Measurements from ENCODE around the gene PABPN1L. TPM values are rescaled to one million over a fixed set of nuclear protein-coding genes. Genes with fewer than 3 reads are reported as not detected.

PABPN1L gene
- polyA plus RNA-seq, 2 donors: 0.04 to 0.14 TPM

- no peak overlapping the region for H3K4me3 ChIP-seq (ENCODE audit: low read depth in 1 of 2, low read length in 2 of 2)
- H3K4me1 ChIP-seq (ENCODE audit: control insufficient read depth in 2 of 2, insufficient read depth in 2 of 2, low read length in 1 of 2): no peaks in the 10 kb centered on the region
- H3K9me3 ChIP-seq (ENCODE audit: control insufficient read depth in 2 of 2, insufficient read depth in 1 of 2, low read depth in 1 of 2, low read length in 1 of 2): no peaks in the 10 kb centered on the region
- no peaks in the 10 kb centered on the region for H3K36me3 ChIP-seq (ENCODE audit: control insufficient read depth in 2 of 2, insufficient read depth in 2 of 2, low read length in 1 of 2)
- WGBS, 2 donors: 68 to 73% methylated on average over 18 to 21 of the region's 21 CpGs
- no peak overlapping the region for H3K27ac ChIP-seq (ENCODE audit: low read depth in 2 of 2, low read length in 1 of 2)
- H3K27me3 ChIP-seq (ENCODE audit: control insufficient read depth in 1 of 2, insufficient read depth in 2 of 2, low read length in 2 of 2): no peaks in the 10 kb centered on the region
These were observed 5.4 kb upstream of the PABPN1L start for GRCh38 chr16:88871730-88872416.

- WGBS, 2 donors: 16 to 47% methylated on average over 8 of the region's 8 CpGs
These were observed 4.9 kb upstream of the PABPN1L start for GRCh38 chr16:88871349-88871702.

GRCh38 chr16:88870608-88871348, 4.3 kb upstream of the PABPN1L start:
- no peaks in the 10 kb centered on the region for H3K27me3 ChIP-seq (ENCODE audit: control insufficient read depth in 1 of 2, insufficient read depth in 2 of 2, low read length in 2 of 2)
- H3K4me3 ChIP-seq (ENCODE audit: low read depth in 1 of 2, low read length in 2 of 2): no peak overlapping the region
- no peaks in the 10 kb centered on the region for H3K9me3 ChIP-seq (ENCODE audit: control insufficient read depth in 2 of 2, insufficient read depth in 1 of 2, low read depth in 1 of 2, low read length in 1 of 2)
- H3K36me3 ChIP-seq (ENCODE audit: control insufficient read depth in 2 of 2, insufficient read depth in 2 of 2, low read length in 1 of 2): no peaks in the 10 kb centered on the region
- no peak overlapping the region for H3K27ac ChIP-seq (ENCODE audit: low read depth in 2 of 2, low read length in 1 of 2)
- 39 to 42% methylated on average over 37 of the region's 37 CpGs for WGBS, 2 donors
- H3K4me1 ChIP-seq (ENCODE audit: control insufficient read depth in 2 of 2, insufficient read depth in 2 of 2, low read length in 1 of 2): no peaks in the 10 kb centered on the region

More at GRCh38 chr16:88871349-88871702, 4.9 kb upstream of the PABPN1L start:
- Histone ChIP-seq H3K4me3 (ENCODE audit: low read depth in 1 of 2, low read length in 2 of 2) (no peak overlapping the region), H3K27me3 (ENCODE audit: control insufficient read depth in 1 of 2, insufficient read depth in 2 of 2, low read length in 2 of 2) (no peaks in the 10 kb centered on the region), H3K4me1 (ENCODE audit: control insufficient read depth in 2 of 2, insufficient read depth in 2 of 2, low read length in 1 of 2) (no peaks in the 10 kb centered on the region), H3K9me3 (ENCODE audit: control insufficient read depth in 2 of 2, insufficient read depth in 1 of 2, low read depth in 1 of 2, low read length in 1 of 2) (no peaks in the 10 kb centered on the region), H3K36me3 (ENCODE audit: control insufficient read depth in 2 of 2, insufficient read depth in 2 of 2, low read length in 1 of 2) (no peaks in the 10 kb centered on the region), H3K27ac (ENCODE audit: low read depth in 2 of 2, low read length in 1 of 2) (no peak overlapping the region)

GRCh38 chr16:88869673-88869980, 3.2 kb upstream of the PABPN1L start:
- WGBS, 2 donors: 80 to 86% methylated on average over 9 of the region's 9 CpGs
- no peaks in the 10 kb centered on the region for H3K36me3 ChIP-seq (ENCODE audit: control insufficient read depth in 2 of 2, insufficient read depth in 2 of 2, low read length in 1 of 2)
- no peaks in the 10 kb centered on the region for H3K9me3 ChIP-seq (ENCODE audit: control insufficient read depth in 2 of 2, insufficient read depth in 1 of 2, low read depth in 1 of 2, low read length in 1 of 2)
- no peaks in the 10 kb centered on the region for H3K4me1 ChIP-seq (ENCODE audit: control insufficient read depth in 2 of 2, insufficient read depth in 2 of 2, low read length in 1 of 2)
- H3K27ac ChIP-seq (ENCODE audit: low read depth in 2 of 2, low read length in 1 of 2): no peak overlapping the region
- no peak overlapping the region for H3K4me3 ChIP-seq (ENCODE audit: low read depth in 1 of 2, low read length in 2 of 2)
- no peaks in the 10 kb centered on the region for H3K27me3 ChIP-seq (ENCODE audit: control insufficient read depth in 1 of 2, insufficient read depth in 2 of 2, low read length in 2 of 2)

GRCh38 chr16:88868974-88869672, 2.7 kb upstream of the PABPN1L start:
- Histone ChIP-seq H3K9me3 (ENCODE audit: control insufficient read depth in 2 of 2, insufficient read depth in 1 of 2, low read depth in 1 of 2, low read length in 1 of 2) (no peaks in the 10 kb centered on the region), H3K27me3 (ENCODE audit: control insufficient read depth in 1 of 2, insufficient read depth in 2 of 2, low read length in 2 of 2) (no peaks in the 10 kb centered on the region), H3K36me3 (ENCODE audit: control insufficient read depth in 2 of 2, insufficient read depth in 2 of 2, low read length in 1 of 2) (no peaks in the 10 kb centered on the region), H3K27ac (ENCODE audit: low read depth in 2 of 2, low read length in 1 of 2) (no peak overlapping the region), H3K4me3 (ENCODE audit: low read depth in 1 of 2, low read length in 2 of 2) (no peak overlapping the region), H3K4me1 (ENCODE audit: control insufficient read depth in 2 of 2, insufficient read depth in 2 of 2, low read length in 1 of 2) (no peaks in the 10 kb centered on the region)
- WGBS, 2 donors: 81 to 84% methylated on average over 27 of the region's 27 CpGs

- Histone ChIP-seq H3K9me3 (ENCODE audit: control insufficient read depth in 2 of 2, insufficient read depth in 1 of 2, low read depth in 1 of 2, low read length in 1 of 2) (no peaks in the 10 kb centered on the region), H3K4me1 (ENCODE audit: control insufficient read depth in 2 of 2, insufficient read depth in 2 of 2, low read length in 1 of 2) (no peaks in the 10 kb centered on the region), H3K36me3 (ENCODE audit: control insufficient read depth in 2 of 2, insufficient read depth in 2 of 2, low read length in 1 of 2) (no peaks in the 10 kb centered on the region), H3K27me3 (ENCODE audit: control insufficient read depth in 1 of 2, insufficient read depth in 2 of 2, low read length in 2 of 2) (no peaks in the 10 kb centered on the region), H3K4me3 (ENCODE audit: low read depth in 1 of 2, low read length in 2 of 2) (no peak overlapping the region), H3K27ac (ENCODE audit: low read depth in 2 of 2, low read length in 1 of 2) (no peak overlapping the region)
- WGBS, 2 donors: 82% methylated on average over 24 of the region's 24 CpGs
These were observed 1.3 kb upstream of the PABPN1L start for GRCh38 chr16:88867581-88868246.

- Histone ChIP-seq H3K27me3 (ENCODE audit: control insufficient read depth in 1 of 2, insufficient read depth in 2 of 2, low read length in 2 of 2) (no peaks in the 10 kb centered on the region), H3K9me3 (ENCODE audit: control insufficient read depth in 2 of 2, insufficient read depth in 1 of 2, low read depth in 1 of 2, low read length in 1 of 2) (no peaks in the 10 kb centered on the region), H3K4me1 (ENCODE audit: control insufficient read depth in 2 of 2, insufficient read depth in 2 of 2, low read length in 1 of 2) (no peaks in the 10 kb centered on the region), H3K4me3 (ENCODE audit: low read depth in 1 of 2, low read length in 2 of 2) (no peak overlapping the region), H3K27ac (ENCODE audit: low read depth in 2 of 2, low read length in 1 of 2) (no peak overlapping the region), H3K36me3 (ENCODE audit: control insufficient read depth in 2 of 2, insufficient read depth in 2 of 2, low read length in 1 of 2) (peaks cover 0 to 10% of the 10 kb centered on the region in 2 donors)
- WGBS, 2 donors: 82 to 86% methylated on average over 15 of the region's 15 CpGs
These were observed 718 bp downstream of the PABPN1L start for GRCh38 chr16:88865742-88866141.

GRCh38 chr16:88865310-88865709, 1.1 kb downstream of the PABPN1L start:
- no peaks in the 10 kb centered on the region for H3K9me3 ChIP-seq (ENCODE audit: control insufficient read depth in 2 of 2, insufficient read depth in 1 of 2, low read depth in 1 of 2, low read length in 1 of 2)
- 72 to 76% methylated on average over 14 of the region's 14 CpGs for WGBS, 2 donors
- H3K4me1 ChIP-seq (ENCODE audit: control insufficient read depth in 2 of 2, insufficient read depth in 2 of 2, low read length in 1 of 2): no peaks in the 10 kb centered on the region
- peaks cover 3 to 14% of the 10 kb centered on the region in 2 donors for H3K36me3 ChIP-seq (ENCODE audit: control insufficient read depth in 2 of 2, insufficient read depth in 2 of 2, low read length in 1 of 2)
- no peak overlapping the region for H3K27ac ChIP-seq (ENCODE audit: low read depth in 2 of 2, low read length in 1 of 2)
- H3K4me3 ChIP-seq (ENCODE audit: low read depth in 1 of 2, low read length in 2 of 2): no peak overlapping the region
- no peaks in the 10 kb centered on the region for H3K27me3 ChIP-seq (ENCODE audit: control insufficient read depth in 1 of 2, insufficient read depth in 2 of 2, low read length in 2 of 2)

- Histone ChIP-seq H3K4me1 (ENCODE audit: control insufficient read depth in 2 of 2, insufficient read depth in 2 of 2, low read length in 1 of 2) (no peaks in the 10 kb centered on the region), H3K9me3 (ENCODE audit: control insufficient read depth in 2 of 2, insufficient read depth in 1 of 2, low read depth in 1 of 2, low read length in 1 of 2) (no peaks in the 10 kb centered on the region), H3K27ac (ENCODE audit: low read depth in 2 of 2, low read length in 1 of 2) (no peak overlapping the region), H3K27me3 (ENCODE audit: control insufficient read depth in 1 of 2, insufficient read depth in 2 of 2, low read length in 2 of 2) (no peaks in the 10 kb centered on the region), H3K4me3 (ENCODE audit: low read depth in 1 of 2, low read length in 2 of 2) (no peak overlapping the region), H3K36me3 (ENCODE audit: control insufficient read depth in 2 of 2, insufficient read depth in 2 of 2, low read length in 1 of 2) (peaks cover 3 to 18% of the 10 kb centered on the region in 2 donors)
- 80 to 81% methylated on average over 16 to 18 of the region's 18 CpGs for WGBS, 2 donors
These were observed 1.9 kb downstream of the PABPN1L start for GRCh38 chr16:88864521-88864920.
